ENCODE data around the gene TMEM98. TPM values are rescaled to one million over a fixed set of nuclear protein-coding genes. Genes with fewer than 3 reads are reported as not detected.

TMEM98 gene
- polyA plus RNA-seq, 1 donor (not counting 4 experiments of a cell fraction or from before 2014, with no cell fraction given): 66.8 TPM

DNA sequence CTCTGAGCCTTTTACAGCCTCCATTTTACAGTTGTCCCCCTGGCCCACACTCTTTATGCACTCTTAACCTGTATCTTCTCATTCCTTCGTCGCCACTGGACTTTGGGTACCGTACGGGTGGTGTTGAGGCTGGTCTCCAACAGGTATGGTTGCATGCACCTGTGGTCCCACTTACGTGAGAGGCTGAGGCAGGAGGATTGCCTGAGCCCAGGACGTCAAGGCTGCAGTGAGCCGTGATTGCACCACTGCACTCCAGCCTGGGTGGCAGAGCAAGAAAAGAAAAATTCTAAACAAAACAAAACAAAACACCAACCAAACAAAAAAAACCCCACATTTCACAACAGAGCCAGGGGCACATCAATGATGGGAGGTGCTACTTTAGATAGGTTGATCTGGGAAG, 14.4 kb upstream of the TMEM98 start:
- no peaks in the 10 kb centered on the region for H3K79me2 ChIP-seq (ENCODE audit: control insufficient read depth, insufficient read depth, low read length)

DNA sequence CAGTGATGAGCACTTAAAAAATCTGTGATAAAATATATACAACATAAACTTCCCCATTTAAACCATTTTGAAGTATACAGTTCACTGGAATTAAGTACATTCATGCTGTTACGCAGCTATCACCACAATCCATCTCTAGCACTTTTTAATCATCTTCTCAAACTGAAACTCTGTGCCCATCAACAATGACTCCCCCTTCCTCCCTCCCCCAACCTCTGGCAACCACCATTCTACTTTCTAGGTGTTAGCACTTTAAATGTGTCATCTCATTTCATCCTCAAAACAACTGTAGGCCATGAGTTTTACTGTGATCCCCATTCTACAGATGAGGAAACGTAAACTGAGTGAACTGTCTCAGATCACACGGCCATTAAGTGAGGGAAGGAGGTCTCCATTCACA, 13.8 kb upstream of the TMEM98 start:
- DNase-seq (ENCODE audit: low read depth, low spot score): no peak
- dilution Hi-C loops (cut with MboI; ENCODE audit: extremely low pct_ligation_motif_present, low sequenced_read_pairs): loop anchor here (25.0 kb wide), 1 partner anchor 127 kb away; no protein-coding TSS in a partner anchor
- Histone ChIP-seq H3K9me1 (ENCODE audit: control insufficient read depth, extremely low read depth, insufficient read depth, low read length) (no peaks in the 10 kb centered on the region), H3K9me3 (ENCODE audit: control insufficient read depth, low read depth, low read length) (no peaks in the 10 kb centered on the region), H3K27ac (ENCODE audit: control insufficient read depth, insufficient read depth, low read length) (no peak overlapping the region), H3K4me1 (ENCODE audit: control insufficient read depth, extremely low read depth, insufficient read depth, low read length) (peaks cover 3% of the 10 kb centered on the region), H3K4me2 (ENCODE audit: control insufficient read depth, extremely low read depth, insufficient read depth, low read depth, low read length) (no peak overlapping the region), H3K4me3 (ENCODE audit: control insufficient read depth in 2 of 3, extremely low read depth in 1 of 3, insufficient read depth in 2 of 3, low read depth in 1 of 3, low read length in 3 of 3) (no peak overlapping the region), H4K20me1 (ENCODE audit: control insufficient read depth, extremely low read depth, insufficient read depth, low read length) (no peaks in the 10 kb centered on the region), H3K79me2 (ENCODE audit: control insufficient read depth, insufficient read depth, low read length) (no peaks in the 10 kb centered on the region), H3K9ac (ENCODE audit: control insufficient read depth, extremely low read depth, insufficient read depth, low read length) (no peak overlapping the region), H3K27me3 (ENCODE audit: control insufficient read depth, extremely low read depth, insufficient read depth, low read length) (no peaks in the 10 kb centered on the region), H2AFZ (ENCODE audit: control insufficient read depth, low read length) (no peak overlapping the region), H3K36me3 (ENCODE audit: control insufficient read depth in 2 of 2, extremely low read depth in 1 of 2, insufficient read depth in 2 of 2, low read length in 2 of 2) (no peaks in the 10 kb centered on the region)
- no peak for FAIRE-seq
- TF ChIP-seq, protein P1, sequence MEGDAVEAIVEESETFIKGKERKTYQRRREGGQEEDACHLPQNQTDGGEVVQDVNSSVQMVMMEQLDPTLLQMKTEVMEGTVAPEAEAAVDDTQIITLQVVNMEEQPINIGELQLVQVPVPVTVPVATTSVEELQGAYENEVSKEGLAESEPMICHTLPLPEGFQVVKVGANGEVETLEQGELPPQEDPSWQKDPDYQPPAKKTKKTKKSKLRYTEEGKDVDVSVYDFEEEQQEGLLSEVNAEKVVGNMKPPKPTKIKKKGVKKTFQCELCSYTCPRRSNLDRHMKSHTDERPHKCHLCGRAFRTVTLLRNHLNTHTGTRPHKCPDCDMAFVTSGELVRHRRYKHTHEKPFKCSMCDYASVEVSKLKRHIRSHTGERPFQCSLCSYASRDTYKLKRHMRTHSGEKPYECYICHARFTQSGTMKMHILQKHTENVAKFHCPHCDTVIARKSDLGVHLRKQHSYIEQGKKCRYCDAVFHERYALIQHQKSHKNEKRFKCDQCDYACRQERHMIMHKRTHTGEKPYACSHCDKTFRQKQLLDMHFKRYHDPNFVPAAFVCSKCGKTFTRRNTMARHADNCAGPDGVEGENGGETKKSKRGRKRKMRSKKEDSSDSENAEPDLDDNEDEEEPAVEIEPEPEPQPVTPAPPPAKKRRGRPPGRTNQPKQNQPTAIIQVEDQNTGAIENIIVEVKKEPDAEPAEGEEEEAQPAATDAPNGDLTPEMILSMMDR (optimal IDR thresholded peaks at IDR 0.05 in 1 of 3, IDR thresholded peaks at IDR 0.05 in 1 of 3, conservative IDR thresholded peaks at IDR 0.05 in 1 of 3; ENCODE audit: extremely low read depth in 1 of 3, insufficient read depth in 2 of 3, low read length in 3 of 3): no peak
- TF ChIP-seq EZH2 (IDR thresholded peaks at IDR 0.05; ENCODE audit: low read length): no peak

More for the DNA sequence above, 14.4 kb upstream of the TMEM98 start:
- Histone ChIP-seq H3K4me3 (ENCODE audit: control insufficient read depth in 2 of 3, extremely low read depth in 1 of 3, insufficient read depth in 2 of 3, low read depth in 1 of 3, low read length in 3 of 3) (no peak overlapping the region), H3K9me3 (ENCODE audit: control insufficient read depth, low read depth, low read length) (no peaks in the 10 kb centered on the region), H4K20me1 (ENCODE audit: control insufficient read depth, extremely low read depth, insufficient read depth, low read length) (no peaks in the 10 kb centered on the region), H3K27me3 (ENCODE audit: control insufficient read depth, extremely low read depth, insufficient read depth, low read length) (no peaks in the 10 kb centered on the region), H3K4me2 (ENCODE audit: control insufficient read depth, extremely low read depth, insufficient read depth, low read depth, low read length) (no peak overlapping the region), H3K9me1 (ENCODE audit: control insufficient read depth, extremely low read depth, insufficient read depth, low read length) (no peaks in the 10 kb centered on the region), H3K27ac (ENCODE audit: control insufficient read depth, insufficient read depth, low read length) (no peak overlapping the region), H3K9ac (ENCODE audit: control insufficient read depth, extremely low read depth, insufficient read depth, low read length) (no peak overlapping the region), H3K4me1 (ENCODE audit: control insufficient read depth, extremely low read depth, insufficient read depth, low read length) (peaks cover 3% of the 10 kb centered on the region), H2AFZ (ENCODE audit: control insufficient read depth, low read length) (no peak overlapping the region), H3K36me3 (ENCODE audit: control insufficient read depth in 2 of 2, extremely low read depth in 1 of 2, insufficient read depth in 2 of 2, low read length in 2 of 2) (no peaks in the 10 kb centered on the region)
- TF ChIP-seq, protein P1 (optimal IDR thresholded peaks at IDR 0.05 in 1 of 3, IDR thresholded peaks at IDR 0.05 in 1 of 3, conservative IDR thresholded peaks at IDR 0.05 in 1 of 3; ENCODE audit: extremely low read depth in 1 of 3, insufficient read depth in 2 of 3, low read length in 3 of 3): no peak
- TF ChIP-seq EZH2 (IDR thresholded peaks at IDR 0.05; ENCODE audit: low read length): no peak
- FAIRE-seq: no peak
- no peak for DNase-seq (ENCODE audit: low read depth, low spot score)
- dilution Hi-C loops (cut with MboI; ENCODE audit: extremely low pct_ligation_motif_present, low sequenced_read_pairs): loop anchor here (25.0 kb wide), 1 partner anchor 126 kb away; no protein-coding TSS in a partner anchor
